Panc1 (cell line): ENCODE measurements around the gene HNRNPA3. TPM values are rescaled to one million over a fixed set of nuclear protein-coding genes. Genes with fewer than 3 reads are reported as not detected.

ENCODE experiments used
- ATAC-seq: fragments of 200-7000 bp; cut with Tn5 transposase; 2 replicates; pipeline ENCODE4 v1.9.1; 2020; ENCODE audit warnings: mild to moderate bottlenecking, moderate library complexity
- BruUV-seq: library from RNA; stranded (reverse); fragments of 400-500 nt; replicated peaks from 2 replicates; lab custom pipeline; 2021; lab: Mats Ljungman, UMichigan
- CTCF ChIA-PET: fragments of 300-600 bp; sonication (Branson Sonifier 250); formaldehyde crosslinking; loops from one replicate; lab custom pipeline; 2022; ENCODE audit warnings: antibody characterized with exemption; lab: Charles Lee
- POLR2A ChIA-PET: fragments of 300-600 bp; sonication (Branson Sonifier 250); formaldehyde crosslinking; loops from one replicate; lab custom pipeline; 2022; ENCODE audit warnings: antibody characterized with exemption; lab: Charles Lee
- DNase-seq: peaks from one replicate; pipeline ENCODE4 v3.0.0-alpha.2; 2010; ENCODE audit warnings: low read depth, low spot score
- H3K27ac ChIP-seq: 2 replicates; pipeline ENCODE4 v1.5.1; 2011; ENCODE audit warnings: mild to moderate bottlenecking, low read length, inconsistent platforms
- H3K27me3 ChIP-seq: fragments of 200-500 bp; sonication (Bioruptor generic); 2 replicates; pipeline ENCODE4 v1.6.0; 2014; ENCODE audit warnings: low read length, inconsistent platforms; ENCODE audit not compliant: control insufficient read depth, insufficient read depth
- H3K36me3 ChIP-seq: fragments of 200-500 bp; sonication (Bioruptor generic); 2 replicates; pipeline ENCODE4 v1.5.1; 2014; ENCODE audit warnings: inconsistent platforms, mild to moderate bottlenecking, low read length, moderate library complexity; ENCODE audit not compliant: control insufficient read depth, insufficient read depth
- H3K4me1 ChIP-seq: 2 replicates; pipeline ENCODE4 v1.5.1; 2011; ENCODE audit warnings: inconsistent platforms, mild to moderate bottlenecking, low read length, moderate library complexity; ENCODE audit not compliant: control insufficient read depth, insufficient read depth
- H3K4me3 ChIP-seq, 2 experiments: 2 replicates each; pipeline ENCODE4 v1.5.1; 2011 to 2012; ENCODE audit warnings: low read depth in 2 of 2, low read length in 2 of 2, mild to moderate bottlenecking in 2 of 2, inconsistent platforms in 1 of 2, moderate library complexity in 1 of 2
- H3K9me3 ChIP-seq: fragments of 200-500 bp; sonication (Bioruptor generic); 2 replicates; pipeline ENCODE4 v1.5.1; 2014; ENCODE audit warnings: low read depth, mild to moderate bottlenecking, inconsistent platforms, low read length, moderate library complexity; ENCODE audit not compliant: control insufficient read depth, insufficient read depth
- POLR2AphosphoS5 ChIP-seq: IDR thresholded peaks from 2 replicates; pipeline ENCODE4 v1.6.1; 2012; ENCODE audit warnings: mild to moderate bottlenecking, low read depth, low read length, moderate library complexity
- REST ChIP-seq, 2 experiments: IDR thresholded peaks; 2 replicates each; pipeline ENCODE4 v1.6.1; 2011 to 2012; ENCODE audit warnings: low read depth in 2 of 2, control low read depth in 1 of 2, low read length in 1 of 2, mild to moderate bottlenecking in 1 of 2, moderate library complexity in 1 of 2; ENCODE audit not compliant: insufficient read depth in 1 of 2
- SIN3A ChIP-seq: IDR thresholded peaks from 2 replicates; pipeline ENCODE4 v1.6.1; 2012; ENCODE audit warnings: low read depth, mild to moderate bottlenecking, low read length, moderate library complexity, borderline replicate concordance; ENCODE audit not compliant: insufficient read depth
- TCF7L2 ChIP-seq: IDR thresholded peaks from 2 replicates; pipeline ENCODE4 v1.6.1; 2011; ENCODE audit warnings: mild to moderate bottlenecking, low read depth, low read length, inconsistent platforms
- in situ Hi-C: cut with HindIII; loops from 2 replicates; pipeline ENCODE4 v1.10.0; 2016; ENCODE audit warnings: low sequenced_read_pairs, low pct_unique_long_range_greater_than_20kb
- intact Hi-C: fragments of 100-400 bp; cut with micrococcal nuclease; formaldehyde crosslinking; loops from one replicate; pipeline ENCODE4 v1.10.0; 2022; ENCODE audit not compliant: unreplicated experiment
- total RNA-seq: library from RNA; stranded (reverse); gene quantifications from one replicate; pipeline ENCODE4 v1.2.1, GENCODE V29; 2021; ENCODE audit not compliant: unreplicated experiment
- TF ChIP-seq, protein P1 (sequence below): fragments of 450-650 bp; IDR thresholded peaks from 2 replicates; pipeline ENCODE4 v1.5.1; 2017; ENCODE audit warnings: mild to moderate bottlenecking

The HNRNPA3 gene
- total RNA-seq, 1 experiment from 2014 or later: 228 TPM

DNA sequence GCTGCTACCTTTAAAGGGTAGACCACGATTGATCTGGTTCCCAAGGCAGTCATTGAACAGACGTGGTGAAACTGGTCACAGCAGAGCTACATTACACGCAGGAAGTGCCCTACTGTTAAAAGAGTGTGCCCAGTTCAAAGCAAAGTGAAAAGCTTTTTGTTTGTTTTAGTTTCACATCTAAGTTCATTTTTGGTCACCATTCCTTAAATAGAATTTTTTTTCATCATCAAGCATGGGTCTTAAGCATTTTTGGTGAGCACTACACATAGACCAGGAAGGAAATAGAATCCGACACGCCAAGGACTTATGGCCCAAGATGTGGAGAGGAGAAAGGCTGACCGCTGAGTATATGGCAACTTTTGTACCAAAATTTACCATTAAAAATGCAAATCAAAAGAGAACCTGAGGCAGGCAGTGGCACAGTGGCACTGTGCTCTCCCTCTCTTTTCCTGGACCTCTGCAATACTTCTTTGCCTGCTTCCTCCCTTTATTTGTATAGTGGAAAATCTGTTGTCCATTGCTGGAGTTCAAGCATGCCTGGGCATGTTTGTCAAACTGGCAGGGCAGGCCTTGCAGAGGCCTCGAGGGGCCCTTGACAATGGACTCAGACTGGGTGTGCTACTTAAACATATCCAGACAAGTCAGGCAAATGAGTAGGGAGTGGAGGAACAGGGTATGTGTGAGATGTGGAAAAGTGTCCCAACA is 42.6 kb upstream of the HNRNPA3 start:
- in situ Hi-C loops (no loop called here), intact Hi-C loops (loop anchor here (10.0 kb wide), 1 partner anchor 555 kb away; no protein-coding TSS in a partner anchor)
- Histone ChIP-seq H3K9me3 (no peaks in the 10 kb centered on the region), H3K4me3 (no peak overlapping the region), H3K4me1 (peaks cover 67% of the 10 kb centered on the region), H3K36me3 (no peaks in the 10 kb centered on the region), H3K27ac (peak overlapping the region; percentile 99), H3K27me3 (no peaks in the 10 kb centered on the region)
- ChIA-PET POLR2A (interaction anchor here (0.6 kb wide), 2 partner anchors 94 to 161 kb away, joined by 4 to 5 read pairs; no protein-coding TSS in a partner anchor), CTCF (no interaction called here)
- ATAC-seq: no peak
- TF ChIP-seq, protein P1, sequence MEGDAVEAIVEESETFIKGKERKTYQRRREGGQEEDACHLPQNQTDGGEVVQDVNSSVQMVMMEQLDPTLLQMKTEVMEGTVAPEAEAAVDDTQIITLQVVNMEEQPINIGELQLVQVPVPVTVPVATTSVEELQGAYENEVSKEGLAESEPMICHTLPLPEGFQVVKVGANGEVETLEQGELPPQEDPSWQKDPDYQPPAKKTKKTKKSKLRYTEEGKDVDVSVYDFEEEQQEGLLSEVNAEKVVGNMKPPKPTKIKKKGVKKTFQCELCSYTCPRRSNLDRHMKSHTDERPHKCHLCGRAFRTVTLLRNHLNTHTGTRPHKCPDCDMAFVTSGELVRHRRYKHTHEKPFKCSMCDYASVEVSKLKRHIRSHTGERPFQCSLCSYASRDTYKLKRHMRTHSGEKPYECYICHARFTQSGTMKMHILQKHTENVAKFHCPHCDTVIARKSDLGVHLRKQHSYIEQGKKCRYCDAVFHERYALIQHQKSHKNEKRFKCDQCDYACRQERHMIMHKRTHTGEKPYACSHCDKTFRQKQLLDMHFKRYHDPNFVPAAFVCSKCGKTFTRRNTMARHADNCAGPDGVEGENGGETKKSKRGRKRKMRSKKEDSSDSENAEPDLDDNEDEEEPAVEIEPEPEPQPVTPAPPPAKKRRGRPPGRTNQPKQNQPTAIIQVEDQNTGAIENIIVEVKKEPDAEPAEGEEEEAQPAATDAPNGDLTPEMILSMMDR: no peak
- no peak for TF ChIP-seq POLR2AphosphoS5
- TF ChIP-seq REST (IDR thresholded peaks at IDR 0.05; ENCODE audit: insufficient read depth in 1 of 2, low read depth in 2 of 2, low read length in 1 of 2): no peak
- no peak for TF ChIP-seq TCF7L2
- no peak for TF ChIP-seq SIN3A
- BruUV-seq: no TSS peak
- no peak for DNase-seq

DNA sequence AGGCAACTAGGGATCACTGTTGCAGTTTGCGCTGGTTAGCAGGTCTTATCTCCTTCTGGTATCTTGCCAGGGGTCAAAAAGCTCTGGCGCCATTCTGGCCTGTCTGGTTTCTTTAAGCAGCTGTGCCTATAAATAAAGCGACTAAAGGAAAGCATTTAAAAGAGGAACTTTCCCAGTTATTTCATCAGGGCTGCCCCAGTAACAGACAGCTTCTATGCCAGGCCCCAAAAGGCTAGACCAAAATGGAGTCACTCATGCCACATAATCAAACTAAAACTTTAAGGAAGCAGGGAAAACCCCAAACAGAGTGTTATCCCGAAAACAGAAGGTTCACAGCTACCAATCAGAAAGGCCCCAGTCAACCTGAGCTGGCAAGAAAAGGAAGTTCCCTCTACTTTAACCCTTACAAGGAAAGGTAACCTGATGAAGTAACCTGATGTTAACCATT is 41.2 kb upstream of the HNRNPA3 start:
- no TSS peak for BruUV-seq
- in situ Hi-C loops: no loop called here
- ATAC-seq (no peak), DNase-seq (no peak)
- H3K36me3 ChIP-seq: no peaks in the 10 kb centered on the region
- H3K9me3 ChIP-seq: no peaks in the 10 kb centered on the region
- peaks cover 65% of the 10 kb centered on the region for H3K4me1 ChIP-seq
- intact Hi-C loops: no loop called here
- no peak overlapping the region for H3K4me3 ChIP-seq
- TF ChIP-seq SIN3A: no peak
- TF ChIP-seq REST (IDR thresholded peaks at IDR 0.05; ENCODE audit: insufficient read depth in 1 of 2, low read depth in 2 of 2, low read length in 1 of 2): no peak
- TF ChIP-seq, protein P1: no peak
- TF ChIP-seq TCF7L2: no peak
- TF ChIP-seq POLR2AphosphoS5: no peak
- CTCF ChIA-PET: no interaction called here
- H3K27ac ChIP-seq: peak overlapping the region; percentile 99
- POLR2A ChIA-PET: no interaction called here
- H3K27me3 ChIP-seq: no peaks in the 10 kb centered on the region
